ENCODE data around the gene TMC7.
A peak's percentile ranks its signal among the peaks of the same experiment; 100 is the strongest.
"Not testable (repeated sequence)": the region's sequence is repeated elsewhere in the genome, so short reads cannot be mapped to it uniquely, and the experiment has no call there.

TMC7 gene

GRCh38 chr16:18969855-18970240, 13.9 kb upstream of the TMC7 start:
- H3K4me2 ChIP-seq = no peak overlapping the region
- H3K9me3 ChIP-seq = no peaks in the 10 kb centered on the region

GRCh38 chr16:18975109-18975508, 8.6 kb upstream of the TMC7 start:
- H3K27me3 ChIP-seq = no peaks in the 10 kb centered on the region
- no peak overlapping the region for H3K4me3 ChIP-seq
- no peaks in the 10 kb centered on the region for H3K36me3 ChIP-seq
- no peak overlapping the region for H3K9ac ChIP-seq
- no peak overlapping the region for H3K27ac ChIP-seq
- no peak for TF ChIP-seq Cebpa-rat (IDR thresholded peaks at IDR 0.05)
- no peaks in the 10 kb centered on the region for H3K4me1 ChIP-seq
- no peak overlapping the region for H3K4me2 ChIP-seq
- no peaks in the 10 kb centered on the region for H4K20me1 ChIP-seq
- H3K9me3 ChIP-seq = no peaks in the 10 kb centered on the region

More at GRCh38 chr16:18969855-18970240, 13.9 kb upstream of the TMC7 start:
- Histone ChIP-seq H3K4me3 (no peak overlapping the region), H3K27me3 (no peaks in the 10 kb centered on the region), H3K27ac (no peak overlapping the region), H3K4me1 (peaks cover 6% of the 10 kb centered on the region), H3K9ac (no peak overlapping the region), H3K36me3 (no peaks in the 10 kb centered on the region), H4K20me1 (no peaks in the 10 kb centered on the region)
- no peak for TF ChIP-seq Cebpa-rat (IDR thresholded peaks at IDR 0.05)

GRCh38 chr16:18979936-18980335, 3.8 kb upstream of the TMC7 start:
- Histone ChIP-seq H3K4me2 (no peak overlapping the region), H4K20me1 (no peaks in the 10 kb centered on the region), H3K27ac (no peak overlapping the region), H3K9ac (no peak overlapping the region), H3K9me3 (no peaks in the 10 kb centered on the region), H3K4me3 (no peak overlapping the region), H3K36me3 (no peaks in the 10 kb centered on the region), H3K4me1 (no peaks in the 10 kb centered on the region), H3K27me3 (peaks cover 20% of the 10 kb centered on the region)
- TF ChIP-seq Cebpa-rat (IDR thresholded peaks at IDR 0.05) = no peak

- peaks cover 20% of the 10 kb centered on the region for H3K27me3 ChIP-seq
- H3K9ac ChIP-seq = no peak overlapping the region
- TF ChIP-seq Cebpa-rat (IDR thresholded peaks at IDR 0.05) = no peak
- no peaks in the 10 kb centered on the region for H4K20me1 ChIP-seq
- H3K36me3 ChIP-seq = no peaks in the 10 kb centered on the region
- no peaks in the 10 kb centered on the region for H3K9me3 ChIP-seq
- H3K27ac ChIP-seq = no peak overlapping the region
- H3K4me2 ChIP-seq = peak overlapping the region; percentile 59; the same call in 1 of the 2 replicates
- peak overlapping the region; percentile 65 for H3K4me3 ChIP-seq
- no peaks in the 10 kb centered on the region for H3K4me1 ChIP-seq
These were observed 786 bp downstream of the TMC7 start for GRCh38 chr16:18984435-18985005.

GRCh38 chr16:18985256-18985655, 1.5 kb downstream of the TMC7 start:
- H3K36me3 ChIP-seq, H3K27ac ChIP-seq, H3K4me3 ChIP-seq, H3K4me2 ChIP-seq, H4K20me1 ChIP-seq, H3K4me1 ChIP-seq, H3K9me3 ChIP-seq, H3K9ac ChIP-seq: not testable (repeated sequence)
- peaks cover 20% of the 10 kb centered on the region for H3K27me3 ChIP-seq

- H3K4me2 ChIP-seq, H3K27ac ChIP-seq, H3K27me3 ChIP-seq, H3K36me3 ChIP-seq, H3K4me1 ChIP-seq, H3K4me3 ChIP-seq, H4K20me1 ChIP-seq, H3K9ac ChIP-seq: not testable (repeated sequence)
- peaks cover 18% of the 10 kb centered on the region for H3K9me3 ChIP-seq
These were observed 8.0 kb downstream of the TMC7 start for GRCh38 chr16:18991731-18992130.

GRCh38 chr16:18993531-18993930, 9.8 kb downstream of the TMC7 start:
- H3K27ac ChIP-seq, H3K4me3 ChIP-seq, H4K20me1 ChIP-seq, H3K9ac ChIP-seq, H3K4me1 ChIP-seq, H3K36me3 ChIP-seq, H3K4me2 ChIP-seq, H3K27me3 ChIP-seq: not testable (repeated sequence)
- peaks cover 18% of the 10 kb centered on the region for H3K9me3 ChIP-seq

GRCh38 chr16:18994181-18994580, 10.4 kb downstream of the TMC7 start:
- peaks cover 18% of the 10 kb centered on the region for H3K9me3 ChIP-seq
- H3K4me3 ChIP-seq, H3K36me3 ChIP-seq, H3K9ac ChIP-seq, H4K20me1 ChIP-seq, H3K4me2 ChIP-seq, H3K4me1 ChIP-seq, H3K27me3 ChIP-seq, H3K27ac ChIP-seq: not testable (repeated sequence)

- H3K27ac ChIP-seq, H3K36me3 ChIP-seq, H3K4me2 ChIP-seq, H3K4me1 ChIP-seq, H3K4me3 ChIP-seq, H4K20me1 ChIP-seq, H3K27me3 ChIP-seq, H3K9ac ChIP-seq: not testable (repeated sequence)
- H3K9me3 ChIP-seq = peaks cover 18% of the 10 kb centered on the region
These were observed 11.7 kb downstream of the TMC7 start for GRCh38 chr16:18995406-18995805.

- H3K27me3 ChIP-seq, H3K4me2 ChIP-seq, H3K36me3 ChIP-seq, H3K4me1 ChIP-seq, H3K9ac ChIP-seq, H3K27ac ChIP-seq, H3K4me3 ChIP-seq, H4K20me1 ChIP-seq: not testable (repeated sequence)
- H3K9me3 ChIP-seq = peaks cover 18% of the 10 kb centered on the region
These were observed 12.8 kb downstream of the TMC7 start for GRCh38 chr16:18996536-18996935.

GRCh38 chr16:18997001-18997400, 13.3 kb downstream of the TMC7 start:
- H3K4me2 ChIP-seq, H3K27ac ChIP-seq, H3K4me1 ChIP-seq, H4K20me1 ChIP-seq, H3K4me3 ChIP-seq, H3K27me3 ChIP-seq, H3K36me3 ChIP-seq, H3K9ac ChIP-seq: not testable (repeated sequence)
- H3K9me3 ChIP-seq = peaks cover 18% of the 10 kb centered on the region

Measured in BLaER1 (cell line).